C4-2B (cell line): ENCODE data around the gene C3orf52.

Experiments used
- H3K27ac ChIP-seq: fragments of 450-650 bp; 2 replicates; pipeline ENCODE4 v1.5.1; 2017
- ZFX ChIP-seq: fragments of 450-650 bp; IDR thresholded peaks from 2 replicates; pipeline ENCODE4 v1.6.1; 2017
- TF ChIP-seq, protein P1 (sequence below): fragments of 450-650 bp; conservative IDR thresholded peaks from 2 replicates; pipeline ENCODE4 v1.5.1; 2017; ENCODE audit warnings: mild to moderate bottlenecking

Gene C3orf52

GRCh38 chr3:112095731-112096130, 9.5 kb downstream of the C3orf52 start:
- TF ChIP-seq ZFX = no peak
- TF ChIP-seq, protein P1, sequence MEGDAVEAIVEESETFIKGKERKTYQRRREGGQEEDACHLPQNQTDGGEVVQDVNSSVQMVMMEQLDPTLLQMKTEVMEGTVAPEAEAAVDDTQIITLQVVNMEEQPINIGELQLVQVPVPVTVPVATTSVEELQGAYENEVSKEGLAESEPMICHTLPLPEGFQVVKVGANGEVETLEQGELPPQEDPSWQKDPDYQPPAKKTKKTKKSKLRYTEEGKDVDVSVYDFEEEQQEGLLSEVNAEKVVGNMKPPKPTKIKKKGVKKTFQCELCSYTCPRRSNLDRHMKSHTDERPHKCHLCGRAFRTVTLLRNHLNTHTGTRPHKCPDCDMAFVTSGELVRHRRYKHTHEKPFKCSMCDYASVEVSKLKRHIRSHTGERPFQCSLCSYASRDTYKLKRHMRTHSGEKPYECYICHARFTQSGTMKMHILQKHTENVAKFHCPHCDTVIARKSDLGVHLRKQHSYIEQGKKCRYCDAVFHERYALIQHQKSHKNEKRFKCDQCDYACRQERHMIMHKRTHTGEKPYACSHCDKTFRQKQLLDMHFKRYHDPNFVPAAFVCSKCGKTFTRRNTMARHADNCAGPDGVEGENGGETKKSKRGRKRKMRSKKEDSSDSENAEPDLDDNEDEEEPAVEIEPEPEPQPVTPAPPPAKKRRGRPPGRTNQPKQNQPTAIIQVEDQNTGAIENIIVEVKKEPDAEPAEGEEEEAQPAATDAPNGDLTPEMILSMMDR = no peak
- no peak overlapping the region for H3K27ac ChIP-seq

- TF ChIP-seq ZFX = no peak
- TF ChIP-seq, protein P1 = no peak
- no peak overlapping the region for H3K27ac ChIP-seq
Observed at GRCh38 chr3:112096176-112096575, 10.0 kb downstream of the C3orf52 start.

- TF ChIP-seq, protein P1 = no peak
- no peak for TF ChIP-seq ZFX
- H3K27ac ChIP-seq = no peak overlapping the region
Observed at GRCh38 chr3:112097378-112097777, 11.2 kb downstream of the C3orf52 start.

- no peak overlapping the region for H3K27ac ChIP-seq
- TF ChIP-seq, protein P1 = no peak
- TF ChIP-seq ZFX = no peak
Observed at GRCh38 chr3:112101916-112102315, 15.7 kb downstream of the C3orf52 start.

GRCh38 chr3:112104774-112105173, 18.6 kb downstream of the C3orf52 start:
- TF ChIP-seq, protein P1 = no peak
- no peak for TF ChIP-seq ZFX
- no peak overlapping the region for H3K27ac ChIP-seq

- TF ChIP-seq, protein P1 = no peak
- no peak for TF ChIP-seq ZFX
- peak overlapping the region; percentile 21 for H3K27ac ChIP-seq
Observed at GRCh38 chr3:112109322-112109721, 23.1 kb downstream of the C3orf52 start.

DNA sequence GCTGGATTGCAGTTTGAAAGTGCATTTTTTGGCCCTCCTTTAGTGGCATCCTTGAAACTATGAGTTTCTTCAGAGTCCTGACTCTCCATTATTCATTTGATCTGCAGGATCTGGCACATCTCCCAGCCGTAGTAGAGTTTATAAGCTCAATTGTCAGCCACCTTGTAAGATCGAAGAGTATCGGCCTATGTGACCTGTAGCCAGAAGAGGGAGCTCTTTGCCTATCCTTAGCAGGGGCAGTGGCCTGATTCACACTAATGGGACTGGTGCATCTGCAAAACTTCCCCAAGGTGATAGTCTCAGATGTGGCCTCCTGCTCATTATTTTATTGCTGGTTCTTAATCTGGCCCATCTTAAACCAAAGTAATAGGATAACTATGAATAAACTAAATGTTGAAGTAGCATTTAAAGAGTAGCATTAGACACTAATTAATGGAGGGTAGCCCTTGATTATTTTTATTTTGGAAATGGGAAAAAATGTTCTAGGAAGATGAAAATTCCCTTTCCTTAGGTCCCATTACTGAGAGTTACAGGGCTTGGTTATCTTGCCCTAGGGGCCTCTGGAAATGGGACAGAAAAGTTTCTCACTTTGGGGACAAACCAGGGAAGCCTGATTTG, 25.7 kb downstream of the C3orf52 start:
- TF ChIP-seq, protein P1 = peak; percentile 89
- TF ChIP-seq ZFX = no peak
- no peak overlapping the region for H3K27ac ChIP-seq
